GM21723 (cell line): ENCODE results near the gene RXYLT1.

ENCODE experiments used
- ATAC-seq: cut with Tn5 transposase; IDR thresholded peaks from one replicate; pipeline ENCODE4 v1.9.1; 2021; ENCODE audit warnings: mild to moderate bottlenecking, moderate library complexity; ENCODE audit not compliant: unreplicated experiment

Gene RXYLT1

DNA sequence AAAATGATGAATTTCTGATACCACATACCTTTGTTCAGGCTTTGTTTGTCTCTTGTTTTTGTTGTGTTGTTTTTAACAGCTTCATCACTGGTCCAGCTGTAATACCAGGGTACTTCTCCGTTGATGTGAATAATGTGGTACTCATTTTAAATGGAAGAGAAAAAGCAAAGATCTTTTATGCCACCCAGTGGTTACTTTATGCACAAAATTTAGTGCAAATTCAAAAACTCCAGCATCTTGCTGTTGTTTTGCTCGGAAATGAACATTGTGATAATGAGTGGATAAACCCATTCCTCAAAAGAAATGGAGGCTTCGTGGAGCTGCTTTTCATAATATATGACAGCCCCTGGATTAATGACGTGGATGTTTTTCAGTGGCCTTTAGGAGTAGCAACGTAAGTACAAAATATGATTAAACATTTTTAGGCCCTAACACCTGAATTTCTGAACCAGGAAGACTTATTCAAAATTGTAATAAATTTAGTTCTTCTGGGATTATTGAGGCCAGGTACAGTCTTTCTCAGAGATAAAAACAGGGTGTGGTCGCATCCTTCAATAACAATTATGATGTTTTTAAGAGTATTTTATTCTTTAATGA is 22.4 kb downstream of the RXYLT1 start:
- ATAC-seq, result no peak

- no peak for ATAC-seq
Measured at GRCh38 chr12:63804746-63805145, 25.0 kb downstream of the RXYLT1 start.

DNA sequence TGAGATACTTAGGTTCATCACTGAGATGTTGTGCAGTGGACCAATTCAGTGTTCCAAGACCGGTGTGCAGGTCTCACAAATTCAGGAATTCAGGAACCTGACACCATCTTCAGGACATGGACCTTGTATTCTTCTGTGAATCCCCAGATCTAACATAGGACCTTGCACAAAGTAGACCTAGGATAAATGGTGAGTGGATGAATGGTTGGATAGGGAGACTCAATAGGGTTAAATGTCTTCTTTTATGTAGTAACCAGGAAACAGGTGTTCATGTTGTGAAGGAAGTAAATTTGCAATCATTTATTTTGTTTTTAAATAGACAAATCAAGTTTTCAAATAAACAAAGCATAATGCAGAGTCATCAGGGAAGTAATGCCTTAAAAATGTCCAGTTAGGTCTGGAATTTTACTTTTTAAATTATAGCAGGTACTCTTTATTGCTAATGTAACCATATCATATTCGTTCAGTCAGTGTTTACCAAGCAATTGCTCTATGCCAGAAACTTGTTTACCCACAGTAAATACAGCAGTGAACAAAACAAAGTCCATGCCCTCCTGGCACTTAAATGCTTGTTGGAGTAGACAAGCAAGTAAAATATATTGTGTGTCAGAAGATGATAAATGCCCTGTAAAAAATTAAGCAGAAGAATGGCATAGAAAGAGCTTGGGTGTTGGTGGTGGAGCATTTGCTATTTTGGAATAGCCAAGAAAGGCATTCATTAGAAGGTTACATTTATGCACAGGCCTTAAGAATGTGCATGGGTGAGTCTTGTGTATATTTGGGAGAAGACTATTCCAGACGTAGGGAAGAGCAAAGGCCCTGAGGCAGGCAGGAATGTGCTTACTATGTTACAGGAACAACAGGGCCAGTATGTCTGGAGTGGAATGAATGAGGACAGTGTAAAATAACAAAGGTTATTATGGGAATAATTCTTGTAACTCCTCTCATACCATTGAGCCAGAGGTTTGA is 26.3 kb downstream of the RXYLT1 start:
- ATAC-seq, result no peak

GRCh38 chr12:63808631-63809030 is 28.9 kb downstream of the RXYLT1 start:
- ATAC-seq, result no peak

- no peak for ATAC-seq
Measured at GRCh38 chr12:63809566-63809965, 29.9 kb downstream of the RXYLT1 start.

DNA sequence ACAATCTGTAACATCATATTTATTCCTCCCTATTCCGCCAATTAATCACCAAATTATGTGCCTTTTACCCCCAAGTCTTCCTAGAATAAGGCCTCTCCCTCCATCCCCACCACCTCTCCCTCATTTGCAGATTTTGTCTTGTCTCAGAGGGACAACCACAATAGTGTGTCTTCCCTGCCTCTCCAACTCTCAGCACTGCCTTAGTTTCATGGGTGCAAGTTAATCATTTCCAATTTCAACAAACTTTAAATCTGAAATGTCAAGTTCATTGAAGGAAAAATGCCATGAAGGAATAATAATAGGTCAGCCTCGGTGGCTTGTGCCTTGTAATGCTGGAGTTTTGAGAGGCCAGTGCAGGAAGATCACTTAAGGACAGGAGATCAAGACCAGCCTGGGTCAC is 31.6 kb downstream of the RXYLT1 start:
- ATAC-seq, result no peak

DNA sequence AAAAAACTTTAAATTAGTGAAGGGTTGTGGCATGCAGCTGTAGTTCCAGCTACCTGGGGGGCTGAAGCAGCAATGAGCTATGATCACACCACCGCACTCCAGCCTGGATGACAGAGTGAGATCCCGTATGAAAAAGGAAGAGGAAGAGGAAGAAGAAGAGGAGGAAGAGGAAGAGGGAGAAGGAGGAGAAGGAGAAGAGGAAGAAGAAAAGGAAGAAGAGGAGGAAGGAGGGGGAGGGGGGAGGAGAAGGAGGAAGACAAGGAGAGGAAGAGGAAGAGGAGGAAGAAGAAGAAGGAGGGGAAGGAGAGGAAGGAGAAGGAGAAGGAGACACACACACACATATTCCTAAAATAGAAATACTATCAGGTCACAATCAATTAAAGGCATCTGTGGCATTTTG is 32.0 kb downstream of the RXYLT1 start:
- no peak for ATAC-seq

- peak; percentile 48 for ATAC-seq
Measured at GRCh38 chr12:63814146-63814772, 34.5 kb downstream of the RXYLT1 start.

- ATAC-seq, result no peak
Measured at GRCh38 chr12:63815482-63815852, 35.8 kb downstream of the RXYLT1 start.

DNA sequence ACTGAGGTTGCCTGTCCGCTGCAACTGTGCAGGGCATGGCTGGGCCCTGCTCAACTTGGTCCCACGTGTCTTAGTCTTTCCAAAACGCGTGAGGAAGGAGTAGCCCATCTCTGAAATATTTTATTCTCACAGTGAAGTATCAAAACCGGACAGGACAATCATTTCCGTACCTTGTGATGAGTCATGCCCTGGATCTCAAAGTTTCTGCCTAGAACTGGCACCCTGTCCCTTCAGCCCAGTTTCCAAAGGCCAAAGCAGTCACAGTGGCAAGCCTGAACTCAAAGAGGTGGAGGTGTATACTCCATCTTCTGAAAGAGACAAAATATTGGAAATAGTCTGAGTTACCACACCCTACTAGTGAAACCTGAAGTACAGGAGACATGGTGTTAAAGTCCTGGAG is 36.3 kb downstream of the RXYLT1 start:
- ATAC-seq, result no peak

GRCh38 chr12:63820427-63820826 is 40.7 kb downstream of the RXYLT1 start:
- ATAC-seq, result no peak

DNA sequence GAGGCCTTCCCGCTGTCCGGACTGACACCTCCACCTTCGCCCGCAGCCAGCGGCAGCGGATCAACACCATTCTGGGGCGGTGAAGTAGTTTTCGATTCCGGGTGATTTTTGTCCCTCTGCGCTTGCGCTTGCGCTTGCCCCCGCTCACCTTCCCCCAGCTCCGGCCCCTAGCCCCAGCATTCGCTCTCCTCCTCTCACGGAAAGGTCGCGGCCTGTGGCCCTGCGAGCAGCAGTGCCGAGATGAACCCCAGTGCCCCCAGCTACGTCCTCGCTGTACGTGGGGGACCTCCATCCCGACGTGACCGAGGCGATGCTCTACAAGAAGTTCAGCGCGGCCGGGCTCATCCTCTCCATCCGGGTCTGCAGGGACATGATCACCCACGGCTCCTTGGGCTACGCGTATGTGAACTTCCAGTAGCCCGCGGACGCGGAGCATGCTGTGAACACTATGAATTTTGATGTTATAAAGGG is 42.1 kb downstream of the RXYLT1 start:
- ATAC-seq, result no peak

GRCh38 chr12:63822352-63822751 is 42.6 kb downstream of the RXYLT1 start:
- ATAC-seq, result no peak

DNA sequence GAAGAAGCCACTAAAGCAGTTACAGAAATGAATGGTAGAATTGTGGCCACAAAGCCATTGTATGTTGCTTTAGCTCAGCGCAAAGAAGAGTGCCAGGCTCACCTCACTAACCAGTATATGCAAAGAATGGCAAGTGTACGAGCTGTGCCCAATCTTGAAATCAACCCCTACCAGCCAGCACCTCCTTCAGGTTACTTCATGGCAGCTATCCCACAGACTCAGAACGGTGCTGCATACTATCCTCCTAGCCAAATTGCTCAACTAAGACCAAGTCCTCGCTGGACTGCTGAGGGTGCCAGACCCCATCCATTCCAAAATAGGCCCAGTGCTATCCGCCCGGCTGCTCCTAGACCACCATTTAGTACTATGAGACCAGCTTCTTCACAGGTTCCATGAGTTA is 43.3 kb downstream of the RXYLT1 start:
- ATAC-seq, result no peak

DNA sequence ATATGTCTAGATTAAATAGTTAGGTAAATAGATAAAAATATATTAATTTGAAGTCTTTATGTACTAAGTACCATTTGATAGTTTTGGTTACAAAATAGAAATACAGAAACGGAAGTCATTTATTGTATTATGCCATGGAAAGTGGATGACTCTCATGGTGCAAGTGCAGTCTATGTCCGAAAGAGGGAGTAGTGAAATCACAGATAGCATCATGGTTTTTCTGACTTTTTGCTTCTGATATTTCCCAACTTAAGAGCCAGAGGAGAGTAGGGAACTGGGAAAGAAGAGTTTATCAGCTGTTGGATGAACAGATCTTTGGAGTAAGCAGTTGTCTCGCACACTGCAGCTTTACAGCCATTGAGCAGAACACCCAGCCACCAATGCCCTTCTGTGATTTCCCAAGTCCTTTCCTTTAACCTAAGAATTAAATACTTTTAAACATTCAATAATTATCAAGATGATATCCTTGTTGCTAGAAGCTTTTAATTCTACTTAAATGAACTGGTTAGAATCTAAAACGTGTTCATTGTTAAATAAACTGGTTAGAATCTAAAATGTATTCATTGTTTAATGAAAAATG is 46.4 kb downstream of the RXYLT1 start:
- peak; percentile 86 for ATAC-seq

DNA sequence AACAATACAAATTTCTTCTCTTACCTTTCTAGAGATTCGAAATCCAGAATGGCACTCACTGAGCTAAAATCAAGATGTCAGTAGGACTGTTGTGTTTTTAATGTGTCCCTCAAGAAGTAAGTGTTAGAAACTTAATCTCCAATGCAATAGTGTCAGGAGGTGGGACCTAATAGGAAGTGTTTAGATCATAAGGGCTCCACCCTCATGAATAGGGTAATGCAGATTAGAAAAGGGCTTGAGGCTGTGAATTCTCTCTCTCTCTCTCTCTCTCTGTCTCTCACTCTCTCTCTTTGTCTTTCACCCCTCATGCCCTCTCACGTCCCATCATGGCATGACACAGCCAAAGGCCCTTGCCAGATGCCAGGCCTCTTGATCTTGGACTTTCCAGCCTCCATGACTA is 49.2 kb downstream of the RXYLT1 start:
- ATAC-seq, result no peak

- no peak for ATAC-seq
Measured at GRCh38 chr12:63836046-63836445, 56.3 kb downstream of the RXYLT1 start.

- no peak for ATAC-seq
Measured at GRCh38 chr12:63836936-63837335, 57.2 kb downstream of the RXYLT1 start.

- ATAC-seq, result no peak
Measured at GRCh38 chr12:63838411-63838810, 58.7 kb downstream of the RXYLT1 start.

DNA sequence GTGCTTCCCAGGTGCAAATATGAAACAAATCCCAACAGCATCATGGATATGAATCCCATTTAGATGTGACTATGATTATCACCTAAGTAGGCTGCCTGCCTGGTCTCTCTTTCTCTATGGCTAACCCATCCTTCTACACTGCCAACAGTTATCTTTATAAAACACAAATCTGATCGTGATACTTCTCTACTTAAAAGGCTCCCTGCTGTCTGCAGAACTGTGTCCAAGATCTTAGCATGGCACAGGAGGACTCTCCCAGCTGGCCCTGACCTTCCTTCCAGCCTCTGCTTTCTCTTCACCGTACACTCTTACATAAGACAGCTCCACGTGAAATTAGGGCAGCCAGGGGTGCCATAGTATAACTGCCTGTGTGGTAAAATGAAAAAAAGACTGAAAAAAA is 61.3 kb downstream of the RXYLT1 start:
- no peak for ATAC-seq

- ATAC-seq, result no peak
Measured at GRCh38 chr12:63841571-63841970, 61.9 kb downstream of the RXYLT1 start.
